ENCODE data around the gene RSF1.

Gene RSF1

DNA sequence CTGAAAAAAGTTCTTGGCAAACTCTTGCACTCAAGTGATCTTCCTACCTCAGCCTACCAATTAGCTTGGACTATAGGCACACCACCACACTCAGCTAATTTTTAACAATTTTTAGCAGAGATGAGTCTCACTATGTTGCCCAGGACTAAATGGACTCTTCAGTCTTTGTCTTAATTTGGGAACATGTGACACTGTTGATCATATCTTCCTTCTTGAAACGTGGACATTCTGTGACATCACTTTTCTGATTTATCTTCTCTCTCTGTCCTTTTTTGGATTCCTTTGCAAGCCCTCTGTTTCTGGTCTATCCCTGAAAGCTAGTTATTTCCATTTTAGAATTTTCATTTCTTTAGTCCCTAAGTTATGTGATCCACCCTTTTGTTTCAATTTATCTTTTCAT lies 42.0 kb downstream of the RSF1 start:
- Histone ChIP-seq H3K9me3 (no peaks in the 10 kb centered on the region), H3K4me1 (no peaks in the 10 kb centered on the region), H3K4me3 (ENCODE audit: low read depth, low read length) (no peak overlapping the region), H3K36me3 (no peaks in the 10 kb centered on the region), H3K27me3 (no peaks in the 10 kb centered on the region)
- TF ChIP-seq, protein P1, sequence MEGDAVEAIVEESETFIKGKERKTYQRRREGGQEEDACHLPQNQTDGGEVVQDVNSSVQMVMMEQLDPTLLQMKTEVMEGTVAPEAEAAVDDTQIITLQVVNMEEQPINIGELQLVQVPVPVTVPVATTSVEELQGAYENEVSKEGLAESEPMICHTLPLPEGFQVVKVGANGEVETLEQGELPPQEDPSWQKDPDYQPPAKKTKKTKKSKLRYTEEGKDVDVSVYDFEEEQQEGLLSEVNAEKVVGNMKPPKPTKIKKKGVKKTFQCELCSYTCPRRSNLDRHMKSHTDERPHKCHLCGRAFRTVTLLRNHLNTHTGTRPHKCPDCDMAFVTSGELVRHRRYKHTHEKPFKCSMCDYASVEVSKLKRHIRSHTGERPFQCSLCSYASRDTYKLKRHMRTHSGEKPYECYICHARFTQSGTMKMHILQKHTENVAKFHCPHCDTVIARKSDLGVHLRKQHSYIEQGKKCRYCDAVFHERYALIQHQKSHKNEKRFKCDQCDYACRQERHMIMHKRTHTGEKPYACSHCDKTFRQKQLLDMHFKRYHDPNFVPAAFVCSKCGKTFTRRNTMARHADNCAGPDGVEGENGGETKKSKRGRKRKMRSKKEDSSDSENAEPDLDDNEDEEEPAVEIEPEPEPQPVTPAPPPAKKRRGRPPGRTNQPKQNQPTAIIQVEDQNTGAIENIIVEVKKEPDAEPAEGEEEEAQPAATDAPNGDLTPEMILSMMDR (IDR thresholded peaks at IDR 0.05; ENCODE audit: low read depth, low read length): no peak
- DNase-seq: no peak

DNA sequence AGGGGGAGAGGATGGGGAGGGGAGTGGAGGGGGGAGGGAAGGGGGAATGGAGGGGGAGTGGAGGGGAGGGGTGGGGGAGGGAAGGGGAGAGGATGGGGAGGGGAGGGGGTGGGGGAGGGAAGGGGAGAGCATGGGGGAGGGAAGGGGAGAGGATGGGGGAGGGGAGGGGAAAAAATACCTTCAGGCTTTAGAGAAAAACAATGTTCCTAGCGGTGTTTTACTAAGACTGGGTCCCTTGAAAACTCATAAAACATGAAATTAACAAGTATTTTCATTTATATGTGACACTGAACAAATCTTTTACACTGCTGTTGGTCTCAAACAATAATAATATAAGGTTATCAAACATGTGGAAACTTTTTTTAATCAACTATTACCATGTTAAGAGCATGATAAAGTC lies 42.4 kb downstream of the RSF1 start:
- Histone ChIP-seq H3K27me3 (no peaks in the 10 kb centered on the region), H3K36me3 (no peaks in the 10 kb centered on the region), H3K4me3 (ENCODE audit: low read depth, low read length) (no peak overlapping the region), H3K9me3 (no peaks in the 10 kb centered on the region), H3K4me1 (no peaks in the 10 kb centered on the region)
- DNase-seq: no peak
- TF ChIP-seq, protein P1 (IDR thresholded peaks at IDR 0.05; ENCODE audit: low read depth, low read length): no peak

DNA sequence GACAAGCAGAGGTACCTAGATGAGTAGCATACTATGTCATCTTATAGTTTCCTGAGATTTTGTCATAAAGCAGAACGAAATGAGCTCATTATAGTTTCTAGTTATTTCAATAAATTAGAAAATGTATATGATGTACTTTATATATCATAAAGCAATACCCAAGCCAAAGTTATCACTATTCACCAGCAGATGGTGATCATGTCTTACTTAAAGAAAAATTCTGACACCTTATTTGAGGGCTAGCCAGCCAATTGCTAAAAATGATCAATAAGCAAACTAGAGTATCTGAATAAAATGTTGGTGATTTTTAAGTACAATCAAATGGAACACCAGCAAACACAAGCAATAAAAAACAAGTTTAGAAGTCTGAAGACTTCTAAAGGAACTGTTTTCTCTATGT lies 44.1 kb downstream of the RSF1 start:
- H3K9me3 ChIP-seq: no peaks in the 10 kb centered on the region
- DNase-seq: no peak
- H3K4me3 ChIP-seq (ENCODE audit: low read depth, low read length): no peak overlapping the region
- TF ChIP-seq, protein P1 (IDR thresholded peaks at IDR 0.05; ENCODE audit: low read depth, low read length): peak; percentile 39
- peaks cover 4% of the 10 kb centered on the region; the same call in 1 of the 2 replicates for H3K4me1 ChIP-seq
- H3K27me3 ChIP-seq: no peaks in the 10 kb centered on the region
- no peaks in the 10 kb centered on the region for H3K36me3 ChIP-seq

DNA sequence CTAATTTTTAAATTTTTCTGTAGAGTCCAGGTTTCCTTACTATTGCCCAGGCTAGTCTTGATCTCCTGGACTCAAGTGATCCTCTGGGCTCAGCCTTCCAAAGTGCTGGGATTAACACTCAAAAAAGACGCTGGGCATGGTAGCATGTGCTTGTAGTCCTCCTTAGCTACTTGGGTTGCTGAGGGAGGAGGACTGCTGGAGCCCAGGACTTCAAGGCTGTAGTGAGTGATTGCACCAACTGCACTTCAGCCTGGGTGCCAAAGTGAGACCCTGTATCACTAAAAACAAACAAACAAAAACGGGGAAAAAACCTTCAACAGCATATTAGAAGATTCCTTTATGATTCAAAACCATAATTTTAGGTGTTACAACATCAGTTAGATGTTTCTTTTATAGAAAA lies 44.6 kb downstream of the RSF1 start:
- no peak for DNase-seq

DNA sequence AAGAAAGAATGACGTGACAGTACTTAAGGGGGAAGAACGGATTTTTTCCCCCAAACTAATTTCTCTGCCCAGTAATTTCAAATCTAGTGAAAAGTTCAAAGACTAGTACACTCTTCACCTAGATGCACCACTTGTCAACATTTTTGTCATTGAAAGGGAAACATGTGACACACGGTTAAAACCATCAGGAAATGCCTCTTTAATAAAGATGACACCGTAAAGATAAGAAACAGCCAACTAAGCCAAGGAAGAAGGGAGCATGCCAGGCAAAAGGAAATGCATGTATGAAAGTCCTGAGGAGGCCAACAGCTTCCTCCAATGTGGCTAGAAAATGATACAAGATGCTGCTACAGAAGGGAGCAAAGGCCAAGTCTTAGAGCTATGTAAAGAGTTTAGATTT lies 49.4 kb downstream of the RSF1 start:
- no peak for DNase-seq

More for the DNA sequence above, 44.6 kb downstream of the RSF1 start:
- H3K4me1 ChIP-seq: peaks cover 9% of the 10 kb centered on the region
- H3K9me3 ChIP-seq: no peaks in the 10 kb centered on the region
- TF ChIP-seq, protein P1 (IDR thresholded peaks at IDR 0.05; ENCODE audit: low read depth, low read length): no peak
- no peak overlapping the region for H3K4me3 ChIP-seq (ENCODE audit: low read depth, low read length)
- H3K36me3 ChIP-seq: peaks cover under 1% of the 10 kb centered on the region; the same call in 1 of the 2 replicates
- no peaks in the 10 kb centered on the region for H3K27me3 ChIP-seq

DNA sequence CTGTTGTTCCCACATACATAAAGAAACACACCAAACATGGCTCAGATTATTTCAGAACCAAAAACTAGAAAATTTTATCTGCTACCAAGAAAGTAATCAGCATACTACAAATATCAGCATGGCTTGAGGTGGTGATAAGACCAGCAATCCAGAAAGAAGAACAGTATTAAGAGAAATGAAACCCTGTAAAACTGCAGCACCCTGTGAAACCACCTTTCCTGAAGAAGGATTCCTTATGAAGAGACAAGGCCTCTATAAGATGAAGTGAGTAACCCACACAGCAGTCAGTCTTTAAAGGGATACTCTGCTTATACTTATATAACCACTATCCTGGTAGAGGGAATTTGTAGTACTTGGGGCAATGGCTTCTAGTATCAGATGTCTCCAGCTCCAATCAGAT lies 49.9 kb downstream of the RSF1 start:
- Histone ChIP-seq H3K4me1 (peaks cover 11% of the 10 kb centered on the region), H3K36me3 (peaks cover 4% of the 10 kb centered on the region; the same call in 1 of the 2 replicates), H3K4me3 (ENCODE audit: low read depth, low read length) (no peak overlapping the region), H3K27me3 (no peaks in the 10 kb centered on the region), H3K9me3 (no peaks in the 10 kb centered on the region)
- DNase-seq: no peak
- TF ChIP-seq, protein P1 (IDR thresholded peaks at IDR 0.05; ENCODE audit: low read depth, low read length): no peak

More for the DNA sequence above, 49.4 kb downstream of the RSF1 start:
- no peaks in the 10 kb centered on the region for H3K9me3 ChIP-seq
- peaks cover 11% of the 10 kb centered on the region for H3K4me1 ChIP-seq
- TF ChIP-seq, protein P1 (IDR thresholded peaks at IDR 0.05; ENCODE audit: low read depth, low read length): no peak
- peaks cover 4% of the 10 kb centered on the region; the same call in 1 of the 2 replicates for H3K36me3 ChIP-seq
- no peaks in the 10 kb centered on the region for H3K27me3 ChIP-seq
- H3K4me3 ChIP-seq (ENCODE audit: low read depth, low read length): no peak overlapping the region

Measured in BE2C (cell line).